ENCODE measurements around the gene FKBP1A.

The FKBP1A gene

GRCh38 chr20:1374246-1374645 is 18.6 kb downstream of the FKBP1A start:
- H3K4me3 ChIP-seq (ENCODE audit: low read depth, low read length): no peak overlapping the region
- DNase-seq (ENCODE audit: low read depth): no peak
- TF ChIP-seq CTCF (IDR thresholded peaks at IDR 0.05; ENCODE audit: insufficient read depth, low read depth, low read length, missing control alignments): no peak

GRCh38 chr20:1373614-1374013 is 19.2 kb downstream of the FKBP1A start:
- no peak for TF ChIP-seq CTCF (IDR thresholded peaks at IDR 0.05; ENCODE audit: insufficient read depth, low read depth, low read length, missing control alignments)
- DNase-seq (ENCODE audit: low read depth): no peak
- H3K4me3 ChIP-seq (ENCODE audit: low read depth, low read length): no peak overlapping the region

GRCh38 chr20:1373036-1373435 is 19.8 kb downstream of the FKBP1A start:
- no peak for TF ChIP-seq CTCF (IDR thresholded peaks at IDR 0.05; ENCODE audit: insufficient read depth, low read depth, low read length, missing control alignments)
- no peak for DNase-seq (ENCODE audit: low read depth)
- no peak overlapping the region for H3K4me3 ChIP-seq (ENCODE audit: low read depth, low read length)

- no peak overlapping the region for H3K4me3 ChIP-seq (ENCODE audit: low read depth, low read length)
- DNase-seq (ENCODE audit: low read depth): no peak
- TF ChIP-seq CTCF (IDR thresholded peaks at IDR 0.05; ENCODE audit: insufficient read depth, low read depth, low read length, missing control alignments): no peak
These were observed 20.9 kb downstream of the FKBP1A start for GRCh38 chr20:1371830-1372539.

- H3K4me3 ChIP-seq (ENCODE audit: low read depth, low read length): no peak overlapping the region
- no peak for TF ChIP-seq CTCF (IDR thresholded peaks at IDR 0.05; ENCODE audit: insufficient read depth, low read depth, low read length, missing control alignments)
- DNase-seq (ENCODE audit: low read depth): no peak
These were observed 21.6 kb downstream of the FKBP1A start for GRCh38 chr20:1371202-1371782.

GRCh38 chr20:1370548-1371110 is 22.2 kb downstream of the FKBP1A start:
- DNase-seq (ENCODE audit: low read depth): no peak

More at GRCh38 chr20:1370548-1371110, 22.2 kb downstream of the FKBP1A start:
- no peak for TF ChIP-seq CTCF (IDR thresholded peaks at IDR 0.05; ENCODE audit: insufficient read depth, low read depth, low read length, missing control alignments)
- H3K4me3 ChIP-seq (ENCODE audit: low read depth, low read length): no peak overlapping the region

Measured in GM12865 (cell line).